HEK293T (cell line): ENCODE data around the gene GLB1L3.

Source experiments
- CTBP1 ChIP-seq: fragments of 450-650 bp; IDR thresholded peaks from 2 replicates; pipeline ENCODE4 v1.6.1; 2016; ENCODE audit warnings: borderline replicate concordance
- ELF4 ChIP-seq: fragments of 450-650 bp; IDR thresholded peaks from 2 replicates; pipeline ENCODE4 v1.6.1; 2017; ENCODE audit warnings: antibody characterized with exemption
- FOXK2 ChIP-seq: fragments of 450-650 bp; IDR thresholded peaks from 2 replicates; pipeline ENCODE4 v1.6.1; 2016; ENCODE audit warnings: mild to moderate bottlenecking
- FOXM1 ChIP-seq: fragments of 450-650 bp; IDR thresholded peaks from 2 replicates; pipeline ENCODE4 v1.6.1; 2017; ENCODE audit warnings: mild to moderate bottlenecking, borderline replicate concordance
- HDGF ChIP-seq: fragments of 450-650 bp; IDR thresholded peaks from 2 replicates; pipeline ENCODE4 v1.6.1; 2017; ENCODE audit warnings: antibody characterized with exemption, borderline replicate concordance
- NFRKB ChIP-seq: fragments of 450-650 bp; IDR thresholded peaks from 2 replicates; pipeline ENCODE4 v1.6.1; 2016; ENCODE audit warnings: mild to moderate bottlenecking, moderate library complexity
- PKNOX1 ChIP-seq: fragments of 450-650 bp; IDR thresholded peaks from 2 replicates; pipeline ENCODE4 v1.6.1; 2016
- SP1 ChIP-seq: fragments of 450-650 bp; IDR thresholded peaks from 2 replicates; pipeline ENCODE4 v1.6.1; 2017
- SUZ12 ChIP-seq: fragments of 450-650 bp; IDR thresholded peaks from 2 replicates; pipeline ENCODE4 v1.6.1; 2016; ENCODE audit warnings: mild to moderate bottlenecking
- ZNF384 ChIP-seq: fragments of 450-650 bp; IDR thresholded peaks from 2 replicates; pipeline ENCODE4 v1.6.1; 2016

DNA sequence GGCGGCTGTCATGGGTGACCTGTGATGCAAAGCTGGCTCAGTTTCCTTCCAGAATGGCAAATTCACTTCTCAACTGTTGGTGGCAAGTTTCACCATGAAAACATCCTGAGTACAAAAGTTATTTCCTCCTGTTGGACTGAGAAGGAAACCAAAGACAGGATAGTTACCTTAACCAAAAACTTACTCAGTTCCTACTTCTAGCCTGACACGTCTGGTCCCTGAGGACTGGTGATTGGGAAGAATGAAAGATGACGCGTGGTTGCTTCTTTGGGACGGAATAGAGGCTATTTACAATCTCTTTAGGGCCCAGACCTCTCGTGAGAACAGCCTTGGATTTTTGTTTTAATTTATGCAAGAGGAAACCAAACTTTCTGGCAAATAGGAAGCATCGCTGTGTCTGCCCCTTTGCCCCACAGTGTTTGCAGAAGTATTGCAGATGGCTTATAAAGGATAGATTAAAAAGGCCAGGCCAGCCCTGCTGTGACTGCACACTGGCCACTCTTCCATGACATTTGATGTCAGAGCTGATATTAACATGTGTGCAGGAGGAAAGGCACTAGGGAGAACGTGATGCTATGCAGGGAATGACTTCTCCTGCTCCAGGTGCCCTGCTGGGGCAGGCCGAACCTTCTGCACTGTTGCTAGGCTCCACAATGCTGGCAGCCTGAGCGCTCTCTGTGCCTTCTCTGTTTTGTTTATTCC is 44.1 kb upstream of the GLB1L3 start:
- no peak for TF ChIP-seq SP1
- TF ChIP-seq FOXK2 = no peak
- TF ChIP-seq HDGF = no peak
- no peak for TF ChIP-seq PKNOX1
- no peak for TF ChIP-seq FOXM1
- TF ChIP-seq ELF4 = no peak
- TF ChIP-seq NFRKB = no peak
- no peak for TF ChIP-seq SUZ12
- no peak for TF ChIP-seq ZNF384
- no peak for TF ChIP-seq CTBP1
